ENCODE results near the gene FBN1.

Gene FBN1

DNA sequence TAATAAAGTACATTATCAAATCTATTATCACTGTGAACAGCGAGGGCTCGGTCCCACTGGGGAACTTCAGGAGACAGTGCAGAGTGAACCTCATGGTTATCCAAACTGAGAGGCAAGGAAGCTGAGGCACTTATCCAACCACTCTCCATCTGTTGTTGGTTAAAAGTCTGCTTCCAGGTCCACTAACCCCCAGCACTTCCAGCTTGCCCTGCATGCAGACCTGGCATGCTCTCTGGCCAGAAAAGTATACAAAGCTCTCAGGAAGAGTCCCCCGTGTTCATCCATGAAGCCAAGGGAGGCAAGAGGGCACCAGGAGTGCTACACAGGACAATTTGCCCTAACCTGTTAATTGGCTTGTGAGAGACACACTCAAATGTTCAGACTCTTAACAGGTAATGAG lies 36.0 kb downstream of the FBN1 start:
- TF ChIP-seq PPARA (CRISPR knock-in tag; IDR thresholded peaks at IDR 0.05; ENCODE audit: borderline replicate concordance) (no peak), BACH2 (CRISPR knock-in tag; IDR thresholded peaks at IDR 0.05; ENCODE audit: borderline replicate concordance) (no peak), ZFP3 (CRISPR knock-in tag; IDR thresholded peaks at IDR 0.05) (no peak), ZNF70 (CRISPR knock-in tag; IDR thresholded peaks at IDR 0.05) (no peak), ZFP30 (CRISPR knock-in tag; IDR thresholded peaks at IDR 0.05) (no peak), ISL1 (CRISPR knock-in tag; IDR thresholded peaks at IDR 0.05) (no peak), ZNF565 (CRISPR knock-in tag; conservative IDR thresholded peaks at IDR 0.05; ENCODE audit: low read depth) (no peak), ZNF8 (CRISPR knock-in tag; IDR thresholded peaks at IDR 0.05) (no peak), SNAI2 (CRISPR knock-in tag; IDR thresholded peaks at IDR 0.05) (no peak), ARNTL (CRISPR knock-in tag; IDR thresholded peaks at IDR 0.05; ENCODE audit: borderline replicate concordance, low read depth) (no peak), TCF4 (CRISPR knock-in tag; IDR thresholded peaks at IDR 0.05; ENCODE audit: borderline replicate concordance) (no peak)
- TF ChIP-seq, protein P1, sequence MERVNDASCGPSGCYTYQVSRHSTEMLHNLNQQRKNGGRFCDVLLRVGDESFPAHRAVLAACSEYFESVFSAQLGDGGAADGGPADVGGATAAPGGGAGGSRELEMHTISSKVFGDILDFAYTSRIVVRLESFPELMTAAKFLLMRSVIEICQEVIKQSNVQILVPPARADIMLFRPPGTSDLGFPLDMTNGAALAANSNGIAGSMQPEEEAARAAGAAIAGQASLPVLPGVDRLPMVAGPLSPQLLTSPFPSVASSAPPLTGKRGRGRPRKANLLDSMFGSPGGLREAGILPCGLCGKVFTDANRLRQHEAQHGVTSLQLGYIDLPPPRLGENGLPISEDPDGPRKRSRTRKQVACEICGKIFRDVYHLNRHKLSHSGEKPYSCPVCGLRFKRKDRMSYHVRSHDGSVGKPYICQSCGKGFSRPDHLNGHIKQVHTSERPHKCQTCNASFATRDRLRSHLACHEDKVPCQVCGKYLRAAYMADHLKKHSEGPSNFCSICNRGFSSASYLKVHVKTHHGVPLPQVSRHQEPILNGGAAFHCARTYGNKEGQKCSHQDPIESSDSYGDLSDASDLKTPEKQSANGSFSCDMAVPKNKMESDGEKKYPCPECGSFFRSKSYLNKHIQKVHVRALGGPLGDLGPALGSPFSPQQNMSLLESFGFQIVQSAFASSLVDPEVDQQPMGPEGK (CRISPR knock-in tag; IDR thresholded peaks at IDR 0.05; ENCODE audit: borderline replicate concordance) = no peak
- TF ChIP-seq, protein P2, sequence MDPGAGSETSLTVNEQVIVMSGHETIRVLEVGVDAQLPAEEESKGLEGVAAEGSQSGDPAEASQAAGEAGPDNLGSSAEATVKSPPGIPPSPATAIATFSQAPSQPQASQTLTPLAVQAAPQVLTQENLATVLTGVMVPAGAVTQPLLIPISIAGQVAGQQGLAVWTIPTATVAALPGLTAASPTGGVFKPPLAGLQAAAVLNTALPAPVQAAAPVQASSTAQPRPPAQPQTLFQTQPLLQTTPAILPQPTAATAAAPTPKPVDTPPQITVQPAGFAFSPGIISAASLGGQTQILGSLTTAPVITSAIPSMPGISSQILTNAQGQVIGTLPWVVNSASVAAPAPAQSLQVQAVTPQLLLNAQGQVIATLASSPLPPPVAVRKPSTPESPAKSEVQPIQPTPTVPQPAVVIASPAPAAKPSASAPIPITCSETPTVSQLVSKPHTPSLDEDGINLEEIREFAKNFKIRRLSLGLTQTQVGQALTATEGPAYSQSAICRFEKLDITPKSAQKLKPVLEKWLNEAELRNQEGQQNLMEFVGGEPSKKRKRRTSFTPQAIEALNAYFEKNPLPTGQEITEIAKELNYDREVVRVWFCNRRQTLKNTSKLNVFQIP (CRISPR knock-in tag; IDR thresholded peaks at IDR 0.05; ENCODE audit: borderline replicate concordance, low read depth) = no peak
- TF ChIP-seq, protein P3, sequence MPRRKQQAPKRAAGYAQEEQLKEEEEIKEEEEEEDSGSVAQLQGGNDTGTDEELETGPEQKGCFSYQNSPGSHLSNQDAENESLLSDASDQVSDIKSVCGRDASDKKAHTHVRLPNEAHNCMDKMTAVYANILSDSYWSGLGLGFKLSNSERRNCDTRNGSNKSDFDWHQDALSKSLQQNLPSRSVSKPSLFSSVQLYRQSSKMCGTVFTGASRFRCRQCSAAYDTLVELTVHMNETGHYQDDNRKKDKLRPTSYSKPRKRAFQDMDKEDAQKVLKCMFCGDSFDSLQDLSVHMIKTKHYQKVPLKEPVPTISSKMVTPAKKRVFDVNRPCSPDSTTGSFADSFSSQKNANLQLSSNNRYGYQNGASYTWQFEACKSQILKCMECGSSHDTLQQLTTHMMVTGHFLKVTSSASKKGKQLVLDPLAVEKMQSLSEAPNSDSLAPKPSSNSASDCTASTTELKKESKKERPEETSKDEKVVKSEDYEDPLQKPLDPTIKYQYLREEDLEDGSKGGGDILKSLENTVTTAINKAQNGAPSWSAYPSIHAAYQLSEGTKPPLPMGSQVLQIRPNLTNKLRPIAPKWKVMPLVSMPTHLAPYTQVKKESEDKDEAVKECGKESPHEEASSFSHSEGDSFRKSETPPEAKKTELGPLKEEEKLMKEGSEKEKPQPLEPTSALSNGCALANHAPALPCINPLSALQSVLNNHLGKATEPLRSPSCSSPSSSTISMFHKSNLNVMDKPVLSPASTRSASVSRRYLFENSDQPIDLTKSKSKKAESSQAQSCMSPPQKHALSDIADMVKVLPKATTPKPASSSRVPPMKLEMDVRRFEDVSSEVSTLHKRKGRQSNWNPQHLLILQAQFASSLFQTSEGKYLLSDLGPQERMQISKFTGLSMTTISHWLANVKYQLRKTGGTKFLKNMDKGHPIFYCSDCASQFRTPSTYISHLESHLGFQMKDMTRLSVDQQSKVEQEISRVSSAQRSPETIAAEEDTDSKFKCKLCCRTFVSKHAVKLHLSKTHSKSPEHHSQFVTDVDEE (CRISPR knock-in tag; IDR thresholded peaks at IDR 0.05) = no peak
- TF ChIP-seq, protein P4, sequence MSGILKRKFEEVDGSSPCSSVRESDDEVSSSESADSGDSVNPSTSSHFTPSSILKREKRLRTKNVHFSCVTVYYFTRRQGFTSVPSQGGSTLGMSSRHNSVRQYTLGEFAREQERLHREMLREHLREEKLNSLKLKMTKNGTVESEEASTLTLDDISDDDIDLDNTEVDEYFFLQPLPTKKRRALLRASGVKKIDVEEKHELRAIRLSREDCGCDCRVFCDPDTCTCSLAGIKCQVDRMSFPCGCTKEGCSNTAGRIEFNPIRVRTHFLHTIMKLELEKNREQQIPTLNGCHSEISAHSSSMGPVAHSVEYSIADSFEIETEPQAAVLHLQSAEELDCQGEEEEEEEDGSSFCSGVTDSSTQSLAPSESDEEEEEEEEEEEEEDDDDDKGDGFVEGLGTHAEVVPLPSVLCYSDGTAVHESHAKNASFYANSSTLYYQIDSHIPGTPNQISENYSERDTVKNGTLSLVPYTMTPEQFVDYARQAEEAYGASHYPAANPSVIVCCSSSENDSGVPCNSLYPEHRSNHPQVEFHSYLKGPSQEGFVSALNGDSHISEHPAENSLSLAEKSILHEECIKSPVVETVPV (CRISPR knock-in tag; IDR thresholded peaks at IDR 0.05) = no peak
- ATAC-seq = peak; percentile 49; the same call in 2 of the 3 replicates

DNA sequence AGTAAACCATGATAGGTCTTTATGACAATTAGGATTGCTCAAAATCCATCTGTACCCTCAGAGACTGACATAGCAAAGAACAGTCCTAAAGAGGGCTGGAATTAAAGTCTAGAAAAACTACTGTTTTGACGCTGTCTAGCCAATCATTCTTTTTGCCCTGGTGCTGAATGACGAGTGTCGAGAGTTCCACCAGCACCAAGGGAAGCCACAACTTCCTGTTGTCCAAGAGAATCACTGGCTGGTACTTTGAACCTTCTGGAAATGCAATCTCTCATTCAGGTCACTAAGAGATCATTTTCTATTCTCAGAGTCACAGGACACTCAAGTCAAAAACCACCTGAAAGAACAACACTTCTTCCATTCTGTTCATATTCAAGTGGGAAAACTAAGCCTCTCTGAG lies 37.7 kb downstream of the FBN1 start:
- ATAC-seq = no peak
- TF ChIP-seq ZFP30 (CRISPR knock-in tag; IDR thresholded peaks at IDR 0.05) (no peak), TCF4 (CRISPR knock-in tag; IDR thresholded peaks at IDR 0.05; ENCODE audit: borderline replicate concordance) (no peak), GLIS3 (CRISPR knock-in tag; IDR thresholded peaks at IDR 0.05) (no peak), ZNF565 (CRISPR knock-in tag; conservative IDR thresholded peaks at IDR 0.05; ENCODE audit: low read depth) (no peak), ESRRG (CRISPR knock-in tag; IDR thresholded peaks at IDR 0.05) (no peak), ISL1 (CRISPR knock-in tag; IDR thresholded peaks at IDR 0.05) (no peak), RARB (CRISPR knock-in tag; IDR thresholded peaks at IDR 0.05) (no peak), ARNTL (CRISPR knock-in tag; IDR thresholded peaks at IDR 0.05; ENCODE audit: borderline replicate concordance, low read depth) (no peak)

DNA sequence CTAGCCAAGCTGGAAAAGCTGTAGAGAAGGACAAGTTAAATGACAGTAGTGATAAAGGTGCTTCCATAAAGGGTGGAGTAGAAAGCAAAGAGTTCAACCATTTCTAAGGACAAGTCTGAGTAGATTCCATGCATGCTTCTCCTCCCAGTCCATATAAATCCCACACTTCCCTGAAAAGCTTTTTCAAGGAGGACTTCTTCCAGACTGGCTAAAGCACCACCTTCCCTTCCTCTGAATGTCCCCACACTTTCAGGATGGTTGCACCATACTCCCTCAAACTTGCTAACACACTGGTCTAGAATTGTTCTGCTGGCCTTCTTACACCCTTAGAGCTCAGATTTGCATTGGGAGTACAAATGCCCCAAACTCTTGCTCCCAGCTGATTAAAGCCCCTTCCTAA lies 40.9 kb downstream of the FBN1 start:
- ATAC-seq = peak; percentile 28
- TF ChIP-seq, protein P3 (CRISPR knock-in tag; IDR thresholded peaks at IDR 0.05) = no peak
- TF ChIP-seq SNAI2 (CRISPR knock-in tag; IDR thresholded peaks at IDR 0.05) (no peak), ZNF70 (CRISPR knock-in tag; IDR thresholded peaks at IDR 0.05) (no peak), ZFP30 (CRISPR knock-in tag; IDR thresholded peaks at IDR 0.05) (no peak), CSDC2 (CRISPR knock-in tag; IDR thresholded peaks at IDR 0.05) (no peak), ZNF8 (CRISPR knock-in tag; IDR thresholded peaks at IDR 0.05) (no peak), RARB (CRISPR knock-in tag; IDR thresholded peaks at IDR 0.05) (no peak), ZNF565 (CRISPR knock-in tag; conservative IDR thresholded peaks at IDR 0.05; ENCODE audit: low read depth) (no peak), ARNTL (CRISPR knock-in tag; IDR thresholded peaks at IDR 0.05; ENCODE audit: borderline replicate concordance, low read depth) (no peak), ZFP3 (CRISPR knock-in tag; IDR thresholded peaks at IDR 0.05) (no peak), ZC3H10 (CRISPR knock-in tag; IDR thresholded peaks at IDR 0.05) (no peak), OSR1 (CRISPR knock-in tag; IDR thresholded peaks at IDR 0.05) (no peak), TOX (CRISPR knock-in tag; IDR thresholded peaks at IDR 0.05; ENCODE audit: borderline replicate concordance) (no peak)
- TF ChIP-seq, protein P1 (CRISPR knock-in tag; IDR thresholded peaks at IDR 0.05; ENCODE audit: borderline replicate concordance) = no peak
- TF ChIP-seq, protein P5, sequence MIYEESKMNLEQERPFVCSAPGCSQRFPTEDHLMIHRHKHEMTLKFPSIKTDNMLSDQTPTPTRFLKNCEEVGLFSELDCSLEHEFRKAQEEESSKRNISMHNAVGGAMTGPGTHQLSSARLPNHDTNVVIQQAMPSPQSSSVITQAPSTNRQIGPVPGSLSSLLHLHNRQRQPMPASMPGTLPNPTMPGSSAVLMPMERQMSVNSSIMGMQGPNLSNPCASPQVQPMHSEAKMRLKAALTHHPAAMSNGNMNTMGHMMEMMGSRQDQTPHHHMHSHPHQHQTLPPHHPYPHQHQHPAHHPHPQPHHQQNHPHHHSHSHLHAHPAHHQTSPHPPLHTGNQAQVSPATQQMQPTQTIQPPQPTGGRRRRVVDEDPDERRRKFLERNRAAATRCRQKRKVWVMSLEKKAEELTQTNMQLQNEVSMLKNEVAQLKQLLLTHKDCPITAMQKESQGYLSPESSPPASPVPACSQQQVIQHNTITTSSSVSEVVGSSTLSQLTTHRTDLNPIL (CRISPR knock-in tag; IDR thresholded peaks at IDR 0.05; ENCODE audit: low read depth) = no peak
